Tibial nerve (tissue), 3 donors: ENCODE results near the gene TRIM59.

Experiments used
- POLR2A ChIP-seq, 2 donors: fragments of 450-650 bp; IDR thresholded peaks; one replicate each; pipeline ENCODE4 v1.6.1; 2017; ENCODE audit warnings: antibody characterized with exemption in 2 of 2, mild to moderate bottlenecking in 2 of 2, moderate library complexity in 2 of 2
- TF ChIP-seq, protein P1 (sequence below), 5 experiments: fragments of 200-600 bp in 3 of 5; fragments of 450-650 bp in 2 of 5; sonication (generic) in 3 of 5; IDR thresholded peaks; one replicate each; pipeline ENCODE4 v1.5.1; 2016 to 2019; ENCODE audit warnings: antibody characterized with exemption in 5 of 5, mild to moderate bottlenecking in 3 of 5, moderate library complexity in 2 of 5

DNA sequence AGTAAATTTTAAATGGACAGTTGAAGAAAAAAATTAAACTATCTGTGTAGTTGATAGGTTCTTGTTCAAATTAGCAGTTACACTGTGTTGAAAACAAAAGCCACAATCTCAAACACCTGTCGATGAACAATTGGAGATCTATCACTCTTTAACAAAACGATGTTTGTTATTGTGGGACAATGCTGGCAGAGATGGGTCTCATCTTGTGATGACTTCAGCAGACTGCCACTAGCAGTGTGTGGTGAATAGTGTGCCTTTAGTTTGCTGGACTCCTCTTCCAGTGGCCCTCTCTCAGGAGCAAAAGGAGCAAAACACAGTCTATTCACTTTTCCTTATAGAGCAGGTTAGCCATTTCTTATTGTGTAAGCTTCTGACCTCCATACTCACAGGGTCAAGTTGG is 14.7 kb upstream of the TRIM59 start:
- no peak for TF ChIP-seq POLR2A (IDR thresholded peaks at IDR 0.05)
- TF ChIP-seq, protein P1, sequence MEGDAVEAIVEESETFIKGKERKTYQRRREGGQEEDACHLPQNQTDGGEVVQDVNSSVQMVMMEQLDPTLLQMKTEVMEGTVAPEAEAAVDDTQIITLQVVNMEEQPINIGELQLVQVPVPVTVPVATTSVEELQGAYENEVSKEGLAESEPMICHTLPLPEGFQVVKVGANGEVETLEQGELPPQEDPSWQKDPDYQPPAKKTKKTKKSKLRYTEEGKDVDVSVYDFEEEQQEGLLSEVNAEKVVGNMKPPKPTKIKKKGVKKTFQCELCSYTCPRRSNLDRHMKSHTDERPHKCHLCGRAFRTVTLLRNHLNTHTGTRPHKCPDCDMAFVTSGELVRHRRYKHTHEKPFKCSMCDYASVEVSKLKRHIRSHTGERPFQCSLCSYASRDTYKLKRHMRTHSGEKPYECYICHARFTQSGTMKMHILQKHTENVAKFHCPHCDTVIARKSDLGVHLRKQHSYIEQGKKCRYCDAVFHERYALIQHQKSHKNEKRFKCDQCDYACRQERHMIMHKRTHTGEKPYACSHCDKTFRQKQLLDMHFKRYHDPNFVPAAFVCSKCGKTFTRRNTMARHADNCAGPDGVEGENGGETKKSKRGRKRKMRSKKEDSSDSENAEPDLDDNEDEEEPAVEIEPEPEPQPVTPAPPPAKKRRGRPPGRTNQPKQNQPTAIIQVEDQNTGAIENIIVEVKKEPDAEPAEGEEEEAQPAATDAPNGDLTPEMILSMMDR (IDR thresholded peaks at IDR 0.05): no peak
